ENCODE data around the gene FOXA1.
A peak's percentile ranks its signal among the peaks of the same experiment; 100 is the strongest.

The FOXA1 gene

GRCh38 chr14:37595809-37596621, 966 bp upstream of the FOXA1 start (continued):
- TF ChIP-seq ZNF777 (tag by site-specific recombination; IDR thresholded peaks at IDR 0.05; ENCODE audit: borderline replicate concordance) (no peak), ZNF157 (tag by site-specific recombination; IDR thresholded peaks at IDR 0.05) (no peak), ZNF626 (tag by site-specific recombination; IDR thresholded peaks at IDR 0.05) (no peak), TSHZ1 (tag by site-specific recombination; IDR thresholded peaks at IDR 0.05; ENCODE audit: borderline replicate concordance) (no peak), KLF1 (tag by site-specific recombination; IDR thresholded peaks at IDR 0.05) (no peak), ZNF146 (tag by site-specific recombination; IDR thresholded peaks at IDR 0.05) (no peak), ZNF169 (tag by site-specific recombination; IDR thresholded peaks at IDR 0.05) (no peak), ZNF311 (tag by site-specific recombination; IDR thresholded peaks at IDR 0.05; ENCODE audit: borderline replicate concordance) (no peak), ZNF398 (tag by site-specific recombination; IDR thresholded peaks at IDR 0.05) (peak; percentile 69), ZNF211 (tag by site-specific recombination; IDR thresholded peaks at IDR 0.05; ENCODE audit: low read depth) (no peak), ZNF37A (tag by site-specific recombination; IDR thresholded peaks at IDR 0.05) (no peak), PRDM4 (tag by site-specific recombination; IDR thresholded peaks at IDR 0.05) (no peak), ZNF639 (tag by site-specific recombination; IDR thresholded peaks at IDR 0.05) (peak; percentile 27; the same call in 1 of the 2 replicates), ZSCAN5A (tag by site-specific recombination; IDR thresholded peaks at IDR 0.05) (0 out of 2 replicates have a peak, but pooled peaks have one; percentile 14), KLF9 (tag by site-specific recombination; IDR thresholded peaks at IDR 0.05; ENCODE audit: low read depth) (no peak), ZNF121 (tag by site-specific recombination; IDR thresholded peaks at IDR 0.05) (no peak), ZNF148 (tag by site-specific recombination; IDR thresholded peaks at IDR 0.05; ENCODE audit: borderline replicate concordance) (no peak), ZNF513 (tag by site-specific recombination; IDR thresholded peaks at IDR 0.05) (no peak), PRDM1 (tag by site-specific recombination; IDR thresholded peaks at IDR 0.05) (0 out of 2 replicates have a peak, but pooled peaks have one; percentile 5), ZNF623 (tag by site-specific recombination; IDR thresholded peaks at IDR 0.05) (no peak), ZNF677 (tag by site-specific recombination; IDR thresholded peaks at IDR 0.05) (no peak)
